NCI-H1436 (cell line): ENCODE results near the gene STPG4.
"Not testable (repeated sequence)": the region's sequence is repeated elsewhere in the genome, so short reads cannot be mapped to it uniquely, and the experiment has no call there.

Experiments
- DNase-seq: peaks from one replicate; lab custom pipeline; 2025; lab: John Stamatoyannopoulos, UW

STPG4 gene, protein sequence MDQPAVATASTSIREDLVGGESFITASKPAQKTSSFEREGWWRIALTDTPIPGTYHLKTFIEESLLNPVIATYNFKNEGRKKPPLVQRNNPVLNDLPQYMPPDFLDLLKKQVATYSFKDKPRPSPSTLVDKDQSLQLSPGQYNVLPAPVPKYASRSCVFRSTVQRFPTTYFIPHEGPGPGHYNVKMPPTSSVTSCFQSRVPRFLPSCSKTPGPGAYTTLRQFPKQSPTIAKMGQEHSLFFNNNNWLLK

DNA sequence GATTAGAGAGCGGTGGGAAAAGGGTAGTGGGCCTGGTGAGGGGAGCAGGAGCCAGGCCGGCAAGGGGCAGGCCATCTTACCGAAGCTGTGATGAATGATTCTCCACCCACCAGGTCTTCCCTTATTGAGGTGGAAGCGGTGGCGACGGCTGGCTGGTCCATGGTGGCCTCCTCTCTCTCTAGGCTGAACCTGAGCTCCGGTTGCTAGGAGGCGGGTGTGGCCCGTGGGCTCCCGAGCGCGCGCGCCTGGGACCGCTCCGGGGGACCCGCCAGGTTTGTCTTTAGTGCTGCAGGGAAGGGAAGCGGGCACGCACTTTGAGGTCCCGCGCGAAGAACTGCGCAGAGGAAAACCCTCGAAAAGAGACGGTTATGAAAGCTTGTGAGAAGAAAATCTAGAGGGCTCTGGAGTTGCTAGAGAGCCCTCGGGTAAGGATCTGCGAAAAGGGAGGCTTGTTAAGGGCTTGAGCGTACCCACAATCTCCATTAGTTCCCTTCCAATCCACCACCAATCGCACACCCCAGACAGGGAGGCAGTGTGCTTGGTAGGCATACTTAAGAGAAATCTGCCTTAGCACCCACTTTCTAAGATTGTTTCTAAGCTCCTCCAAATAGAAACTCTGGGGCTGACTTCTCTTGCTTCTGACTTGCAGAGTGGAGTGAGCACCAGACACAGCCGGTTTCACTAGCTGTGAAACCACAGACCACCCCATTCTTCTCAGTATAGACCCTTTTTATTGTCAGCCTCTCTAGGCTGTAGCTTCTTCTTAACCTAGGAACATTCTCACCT lies at the start of gene STPG4:
Gene STPG4, minus strand, starts transcription at position 218 of the 786 bp plus-strand sequence. Its CDS starts 57 bp downstream, at position 161.
- DNase-seq, result no peak

DNA sequence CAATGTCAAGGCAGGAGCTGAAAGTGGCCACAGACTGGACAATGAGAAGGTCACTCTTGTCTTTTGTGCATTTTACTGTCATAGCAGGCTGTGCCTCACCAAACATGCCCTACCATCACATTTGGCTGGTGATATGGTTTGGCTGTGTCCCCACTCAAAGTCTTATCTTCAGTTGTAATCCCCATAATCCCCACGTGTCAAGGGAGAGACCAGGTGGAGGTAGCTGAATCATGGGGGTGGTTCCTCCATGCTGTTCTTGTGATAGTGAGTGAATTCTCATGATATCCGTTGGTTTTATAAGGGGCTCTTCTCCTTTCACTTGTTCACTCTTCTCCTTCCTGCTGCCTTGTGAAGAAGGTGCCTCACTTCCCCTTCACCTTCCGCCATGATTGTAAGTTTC lies 49.6 kb upstream of the STPG4 start:
- DNase-seq, result no peak

DNA sequence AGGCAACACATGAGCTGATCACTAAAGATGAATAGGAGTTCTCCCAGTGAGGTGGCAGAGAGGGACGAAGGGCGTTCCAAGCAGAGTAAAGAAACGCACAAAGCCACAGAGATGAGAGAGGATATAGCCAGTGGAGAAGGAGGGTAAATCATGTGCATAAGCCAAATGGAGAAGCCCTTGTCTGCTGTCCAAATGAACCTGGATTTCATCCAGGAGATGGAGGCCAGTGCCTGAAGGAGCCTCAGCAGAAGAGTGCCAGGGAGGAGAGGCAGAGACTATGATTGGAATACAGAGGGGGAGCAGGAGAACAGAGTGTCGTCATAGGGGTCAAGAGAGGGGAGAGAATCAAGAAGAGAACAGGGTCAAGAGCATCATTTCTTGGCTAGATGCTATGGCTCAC lies 48.9 kb upstream of the STPG4 start:
- no peak for DNase-seq

DNA sequence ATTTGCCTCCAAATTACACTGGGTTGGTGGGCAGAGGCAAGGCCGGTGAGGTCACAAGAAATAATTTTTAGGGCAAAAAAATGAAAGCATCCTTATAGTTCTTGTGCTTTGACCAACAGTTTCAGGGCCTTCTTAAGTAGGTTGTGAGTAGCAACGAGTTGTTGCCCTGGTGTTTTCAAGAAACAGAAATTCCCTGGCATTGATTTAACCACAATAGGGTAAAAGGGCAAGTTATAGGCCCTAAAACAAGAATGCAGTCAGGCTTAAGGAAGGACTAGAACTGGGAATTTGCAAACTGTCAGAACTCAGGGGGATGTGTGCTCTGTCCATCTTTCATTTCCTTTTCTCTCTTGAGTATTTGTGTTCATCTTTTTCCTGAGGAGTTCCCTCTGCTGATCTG lies 46.1 kb upstream of the STPG4 start:
- no peak for DNase-seq

DNA sequence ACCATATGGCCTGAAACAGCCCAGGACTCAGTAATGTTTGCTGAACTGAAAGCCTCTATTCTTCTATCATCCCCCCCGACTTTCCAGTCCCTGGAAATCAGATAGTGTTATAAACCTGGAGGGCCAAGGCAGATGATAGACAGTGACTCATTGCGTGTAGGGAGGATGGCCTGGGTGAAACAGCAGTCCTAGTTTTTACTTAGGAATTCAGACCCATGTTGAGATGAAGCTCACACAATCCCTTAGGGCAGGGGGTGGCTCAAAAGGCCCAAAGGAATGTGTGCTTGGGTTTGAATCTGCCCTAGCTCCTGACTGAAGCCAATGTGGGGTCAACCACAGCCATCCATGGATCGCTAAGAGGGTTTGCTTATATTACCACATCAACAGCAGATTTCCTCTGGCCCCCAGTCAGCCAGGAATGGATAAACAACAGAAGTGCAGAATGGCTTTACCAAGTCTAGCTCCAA lies 43.9 kb upstream of the STPG4 start:
- DNase-seq, result no peak

DNA sequence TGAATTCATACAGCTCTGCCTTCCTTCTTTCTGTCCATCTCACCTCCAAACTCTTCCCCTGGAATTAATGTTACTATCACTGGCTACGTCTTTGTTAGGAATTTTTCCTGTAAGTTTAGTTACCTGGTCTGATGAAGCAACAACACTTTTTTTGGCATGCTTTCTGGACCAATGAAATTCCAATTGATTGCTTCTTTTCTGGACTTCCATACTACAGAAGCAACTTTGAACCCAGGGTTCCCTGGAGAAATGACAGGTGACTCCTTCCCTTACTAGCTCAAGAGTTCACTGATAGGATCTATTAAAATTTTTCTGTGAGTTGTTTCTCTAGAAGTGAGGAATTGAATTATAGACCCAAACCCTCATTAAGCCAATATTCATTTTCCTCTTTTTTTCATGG lies 41.4 kb upstream of the STPG4 start:
- no peak for DNase-seq

DNA sequence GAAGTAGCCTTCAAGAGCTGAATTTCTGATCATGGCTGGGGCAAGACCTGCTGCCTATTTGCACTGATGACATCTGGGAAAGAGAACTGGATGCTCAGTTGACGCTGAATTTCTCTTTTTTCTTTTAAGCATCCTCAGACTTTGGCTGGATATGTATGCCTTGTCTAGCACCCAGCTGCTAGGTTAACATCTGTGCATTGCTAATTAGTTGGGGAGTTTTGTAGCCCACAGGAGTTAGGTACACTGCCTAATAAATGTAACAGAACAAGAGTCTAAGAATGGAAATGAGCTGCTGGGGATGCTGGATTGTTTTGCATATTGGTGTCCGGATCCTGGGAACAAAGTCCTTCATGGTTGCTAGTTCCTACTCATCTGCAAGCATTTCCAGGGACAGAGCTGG lies 40.9 kb upstream of the STPG4 start:
- no peak for DNase-seq

DNA sequence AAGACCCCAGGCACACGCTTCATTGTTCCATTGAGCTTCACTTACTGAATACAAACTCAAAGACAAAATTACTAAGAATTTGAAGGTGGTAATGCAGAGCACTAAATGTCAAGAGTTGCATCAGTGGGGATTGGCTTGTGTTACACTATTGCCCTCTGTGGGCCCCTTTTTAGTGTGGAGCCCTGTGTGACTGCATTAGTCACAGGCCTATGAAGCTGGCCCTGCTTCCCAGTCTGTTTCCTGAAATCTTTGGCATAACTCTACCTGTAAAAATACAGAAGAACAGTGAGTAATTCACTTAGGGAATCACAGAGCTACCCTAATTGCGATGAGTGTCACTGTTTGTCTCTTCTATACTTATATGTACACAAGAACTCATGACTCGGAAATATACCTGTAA lies 40.0 kb upstream of the STPG4 start:
- DNase-seq, result no peak

DNA sequence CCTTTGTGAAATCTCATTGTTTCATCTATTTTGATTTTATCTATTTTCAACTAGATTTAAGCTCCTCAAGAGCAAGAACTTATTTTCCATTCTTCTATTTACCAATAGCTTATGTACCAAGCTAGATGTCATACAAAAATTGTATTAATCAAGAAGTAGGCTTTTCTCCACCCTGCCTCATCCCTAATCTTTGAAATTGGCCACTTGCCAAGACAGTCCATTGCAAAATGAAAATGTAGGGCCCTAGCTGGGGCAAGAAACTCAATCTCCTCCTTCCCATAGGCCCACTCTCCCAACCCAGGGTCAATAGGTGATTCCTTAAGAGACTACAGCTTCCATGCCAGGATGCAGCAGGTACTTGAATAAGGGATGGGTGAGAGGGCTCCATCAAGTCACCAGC lies 39.3 kb upstream of the STPG4 start:
- DNase-seq, result no peak

DNA sequence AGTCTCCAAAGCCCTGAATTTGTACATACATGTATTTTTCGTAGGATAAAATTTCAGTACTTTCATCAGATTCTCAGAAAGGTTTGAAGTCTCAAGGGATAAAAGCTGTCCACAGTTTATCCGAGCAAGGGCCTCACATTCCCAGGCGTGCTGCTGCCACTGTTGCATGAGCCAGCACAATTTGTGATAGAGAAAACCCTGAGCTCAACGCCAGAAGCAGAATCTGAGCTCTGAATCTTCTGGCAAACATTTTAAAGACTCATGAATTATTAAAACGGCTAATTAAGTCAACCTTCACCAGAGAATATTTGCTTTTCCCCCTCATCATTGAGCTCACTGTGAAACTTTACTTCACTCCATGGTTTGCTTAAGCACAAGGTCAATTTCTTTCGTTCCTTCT lies 38.5 kb upstream of the STPG4 start:
- DNase-seq, result no peak

DNA sequence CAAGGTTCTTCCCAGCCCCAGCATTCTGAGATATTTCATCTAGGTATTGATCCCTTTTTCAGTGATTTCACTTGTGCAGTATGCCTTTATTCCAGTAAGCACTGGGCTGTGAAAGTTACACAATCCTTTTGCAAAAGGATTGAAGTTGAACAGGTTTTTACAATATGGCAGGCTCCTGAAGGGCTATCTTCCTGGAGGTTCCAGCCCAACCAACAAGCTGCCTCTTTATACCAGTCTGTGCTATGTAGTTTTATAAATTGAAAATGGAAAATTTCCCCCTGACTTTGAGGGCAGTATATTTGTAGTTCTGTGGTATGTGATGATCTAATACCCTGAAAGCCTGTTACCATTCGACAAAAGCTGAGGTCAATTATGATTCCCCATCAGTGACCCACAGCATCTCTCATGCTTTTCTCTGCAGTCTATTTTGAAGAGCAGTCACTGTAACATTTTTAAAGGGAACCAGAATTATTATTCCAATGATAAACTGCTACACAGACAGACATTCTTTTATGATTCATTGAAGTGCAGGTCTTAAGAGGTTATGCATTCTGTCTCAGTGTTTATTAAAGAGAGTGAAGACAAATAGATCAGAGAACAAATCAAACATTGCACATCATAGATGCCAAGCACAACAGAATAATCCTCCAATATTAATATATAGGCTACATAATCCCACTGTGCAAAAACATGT lies 35.2 kb upstream of the STPG4 start:
- DNase-seq, result no peak

DNA sequence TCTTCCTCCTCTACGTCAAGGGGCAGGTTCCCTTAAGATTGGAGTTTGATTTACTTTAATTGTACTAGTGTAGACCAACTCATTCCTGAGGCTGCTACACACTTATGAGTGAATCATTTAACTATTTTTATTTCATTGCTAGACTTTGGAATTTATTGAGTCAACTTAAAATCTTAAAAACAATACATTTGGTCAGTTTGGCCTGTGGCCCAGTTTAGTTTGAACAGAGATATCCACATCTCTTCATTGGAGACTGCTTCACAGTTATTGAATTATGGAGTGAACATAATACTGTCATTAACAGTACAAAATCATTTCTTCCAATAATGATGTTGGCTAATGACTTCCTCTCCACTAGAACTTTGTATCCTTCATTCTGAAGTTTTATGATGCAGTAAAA lies 34.5 kb upstream of the STPG4 start:
- DNase-seq, result no peak

DNA sequence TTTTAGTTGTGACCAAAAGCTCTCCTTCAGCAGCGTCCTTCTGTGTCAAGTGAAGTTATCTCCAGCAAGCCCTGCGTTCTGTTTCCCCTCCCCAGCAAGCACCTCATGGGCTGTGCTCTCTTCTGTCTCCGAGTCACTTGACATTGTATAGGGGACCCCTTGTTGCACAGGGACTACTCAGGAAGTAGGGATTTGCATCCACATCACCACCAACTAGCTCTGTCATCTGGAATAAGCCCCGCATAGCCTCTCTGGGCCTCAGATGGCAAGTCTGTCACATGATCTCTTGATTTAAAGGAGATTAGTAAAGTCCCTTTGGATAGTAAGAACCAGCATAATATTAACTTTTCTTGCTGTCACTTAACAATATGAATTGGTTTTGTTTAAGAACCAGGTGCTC lies 32.0 kb upstream of the STPG4 start:
- DNase-seq, result no peak

DNA sequence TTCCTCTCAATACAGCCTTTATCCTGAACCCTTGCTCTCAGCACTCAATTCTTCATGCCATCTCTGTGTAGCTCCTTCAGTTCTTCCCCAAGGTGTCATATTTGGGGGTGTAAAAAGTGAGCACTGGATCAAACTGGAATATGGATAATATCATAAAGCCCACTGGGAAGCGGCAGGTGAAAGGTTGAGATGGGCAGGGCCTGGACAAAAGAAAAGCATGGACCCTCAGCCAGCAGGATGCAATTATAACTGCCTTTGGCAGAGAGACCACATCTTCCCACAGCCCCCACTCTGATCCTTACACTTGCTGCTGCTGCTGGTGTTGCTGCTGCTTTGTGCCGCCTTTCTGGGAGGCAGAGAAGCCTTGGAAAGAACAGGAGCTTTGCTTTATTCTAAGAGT lies 31.2 kb upstream of the STPG4 start:
- DNase-seq, result no peak

DNA sequence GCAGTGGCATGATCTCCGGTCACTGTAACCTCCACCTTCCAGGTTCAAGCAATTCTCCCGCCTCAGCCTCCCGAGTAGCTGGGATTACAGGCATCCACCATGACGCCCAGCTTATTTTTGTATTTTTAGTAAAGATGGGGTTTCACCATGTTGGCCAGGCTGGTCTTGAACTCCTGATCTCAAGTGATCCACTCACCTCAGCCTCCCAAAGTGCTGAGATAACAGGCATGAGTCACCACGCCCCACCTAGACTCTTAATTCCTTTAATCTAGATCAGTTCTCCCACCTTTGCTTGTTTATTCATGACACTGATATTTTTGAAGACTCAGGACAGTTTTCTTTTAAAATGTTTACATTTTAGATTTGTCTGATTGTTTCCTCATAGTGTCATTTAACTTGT lies 30.0 kb upstream of the STPG4 start:
- DNase-seq, result not testable (repeated sequence)

DNA sequence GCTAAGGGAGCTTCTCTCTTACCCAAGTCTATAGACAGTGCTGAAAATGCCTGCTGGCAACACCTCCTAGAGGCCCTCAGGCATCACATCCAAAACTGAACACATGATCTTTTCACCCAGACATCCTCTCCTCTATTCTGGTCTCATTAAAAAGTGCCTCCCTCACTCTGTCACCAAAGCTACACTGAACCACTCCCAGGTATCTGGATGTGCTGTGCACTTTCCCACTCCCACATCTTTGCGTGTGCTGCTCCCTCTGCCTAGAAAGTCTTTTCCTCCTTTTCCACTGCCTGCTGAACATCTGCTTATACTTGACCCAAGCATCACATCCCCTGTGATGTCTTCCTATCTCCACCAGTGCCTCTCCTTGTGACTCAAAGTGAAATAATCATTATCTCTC lies 26.1 kb upstream of the STPG4 start:
- no peak for DNase-seq

DNA sequence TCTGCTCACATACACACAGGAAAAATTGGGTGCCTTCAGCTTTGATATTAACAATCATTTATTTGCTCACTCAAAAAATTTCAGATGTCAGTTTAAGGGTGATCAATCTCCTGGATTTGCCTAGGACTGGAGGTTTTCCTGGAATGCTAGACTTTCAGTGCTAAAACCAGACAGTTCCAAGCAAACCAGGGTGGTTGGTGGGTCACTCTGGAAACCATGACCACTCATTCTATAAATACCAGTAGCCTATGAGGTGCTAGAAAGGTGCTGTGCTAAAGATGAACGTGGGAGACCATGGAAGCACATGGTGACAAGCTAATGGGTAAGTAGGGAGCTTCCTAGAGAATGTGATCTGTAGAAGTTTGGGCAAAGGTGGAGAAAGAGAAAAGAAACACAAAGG lies 25.4 kb upstream of the STPG4 start:
- no peak for DNase-seq

DNA sequence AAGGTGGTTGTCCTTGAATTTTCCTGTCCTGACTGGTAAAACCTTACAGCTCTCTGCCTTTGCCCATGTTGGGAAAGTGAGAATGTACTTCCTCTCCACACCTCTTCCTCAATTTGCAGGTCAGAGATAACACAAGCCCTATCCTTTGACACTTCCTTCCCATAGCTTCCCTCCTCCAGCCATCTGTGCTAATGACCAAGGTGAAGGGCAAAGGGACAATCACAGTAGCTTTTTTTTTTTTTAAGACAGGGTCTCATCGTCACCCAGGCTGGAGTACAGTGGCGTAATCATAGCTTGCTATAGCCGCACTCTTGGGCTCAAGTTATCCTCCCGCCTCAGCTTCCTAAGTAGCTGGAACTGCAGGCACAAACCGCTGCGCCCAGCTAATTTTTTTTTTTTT lies 24.3 kb upstream of the STPG4 start:
- DNase-seq, result no peak

DNA sequence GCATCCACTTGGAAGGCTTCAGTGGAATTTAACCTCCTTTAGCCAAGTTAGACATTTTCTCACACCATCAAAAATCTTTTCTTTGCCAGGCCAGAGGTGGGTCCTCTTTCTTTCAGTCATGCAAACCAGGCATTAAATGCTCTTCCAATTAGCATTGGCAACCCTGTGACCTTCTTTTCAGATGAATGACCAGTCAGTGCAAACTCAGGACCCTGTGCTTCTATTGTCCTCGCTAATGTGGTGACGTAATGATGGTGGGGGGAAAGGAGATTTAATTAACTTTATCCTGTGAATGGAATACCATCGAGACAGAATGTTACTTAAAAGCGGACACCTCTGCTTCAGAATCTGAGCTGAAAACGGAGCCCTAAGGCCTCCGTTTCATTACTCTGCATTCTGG lies 23.2 kb upstream of the STPG4 start:
- no peak for DNase-seq

DNA sequence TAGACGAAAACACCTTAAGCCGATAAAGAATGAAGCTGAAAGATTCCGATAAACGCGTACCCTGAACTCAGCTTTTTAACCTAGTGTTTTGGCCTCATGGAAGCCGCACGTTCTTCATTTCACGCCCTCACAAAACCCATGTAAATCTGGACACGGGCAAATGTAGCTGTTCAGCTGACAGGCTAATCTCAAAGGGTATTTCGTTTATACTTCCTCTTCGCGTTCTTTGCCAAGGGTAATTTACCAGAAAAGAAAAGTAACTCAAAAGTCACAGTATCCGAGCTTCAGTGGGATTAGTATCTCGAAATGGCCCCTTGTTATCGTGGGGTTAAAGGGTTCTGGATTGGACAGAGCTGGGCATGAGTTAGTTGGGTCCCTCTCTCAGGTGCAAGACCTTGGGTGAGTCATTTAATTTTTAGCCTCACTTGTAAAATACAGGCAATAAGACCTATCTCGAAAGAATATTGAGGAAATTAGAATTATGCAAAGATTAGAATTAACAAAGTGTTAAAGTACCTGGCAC lies 22.0 kb upstream of the STPG4 start:
- no peak for DNase-seq

DNA sequence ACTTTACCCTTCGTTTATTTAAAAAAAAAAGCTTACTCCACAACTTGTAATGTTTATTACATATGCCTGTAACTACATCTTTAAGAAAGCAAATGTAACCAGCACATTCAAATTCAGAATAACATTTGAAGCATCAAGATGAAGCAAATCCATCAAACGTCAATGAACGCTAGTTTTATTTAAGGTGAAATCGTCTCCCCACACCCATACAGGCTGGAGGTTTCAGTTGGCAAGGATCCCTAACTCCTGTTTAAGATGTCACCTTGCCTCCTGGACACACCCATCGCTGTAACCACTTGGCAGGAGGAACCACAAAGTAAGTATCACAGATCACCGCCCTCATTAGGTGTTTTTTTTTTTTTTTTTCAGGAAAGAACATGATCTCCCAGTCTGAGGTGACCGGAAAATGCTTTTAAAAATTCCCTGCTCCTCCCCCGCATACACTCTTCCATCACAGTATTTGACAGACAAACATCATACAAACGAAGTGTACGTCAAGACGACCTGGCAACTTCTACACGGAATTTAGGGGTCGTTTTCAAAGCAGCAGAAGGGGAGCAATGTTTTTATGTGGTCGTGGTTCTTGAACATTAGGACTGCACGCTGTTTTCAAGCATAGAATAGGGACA lies 19.7 kb upstream of the STPG4 start:
- DNase-seq, result peak; percentile 38

DNA sequence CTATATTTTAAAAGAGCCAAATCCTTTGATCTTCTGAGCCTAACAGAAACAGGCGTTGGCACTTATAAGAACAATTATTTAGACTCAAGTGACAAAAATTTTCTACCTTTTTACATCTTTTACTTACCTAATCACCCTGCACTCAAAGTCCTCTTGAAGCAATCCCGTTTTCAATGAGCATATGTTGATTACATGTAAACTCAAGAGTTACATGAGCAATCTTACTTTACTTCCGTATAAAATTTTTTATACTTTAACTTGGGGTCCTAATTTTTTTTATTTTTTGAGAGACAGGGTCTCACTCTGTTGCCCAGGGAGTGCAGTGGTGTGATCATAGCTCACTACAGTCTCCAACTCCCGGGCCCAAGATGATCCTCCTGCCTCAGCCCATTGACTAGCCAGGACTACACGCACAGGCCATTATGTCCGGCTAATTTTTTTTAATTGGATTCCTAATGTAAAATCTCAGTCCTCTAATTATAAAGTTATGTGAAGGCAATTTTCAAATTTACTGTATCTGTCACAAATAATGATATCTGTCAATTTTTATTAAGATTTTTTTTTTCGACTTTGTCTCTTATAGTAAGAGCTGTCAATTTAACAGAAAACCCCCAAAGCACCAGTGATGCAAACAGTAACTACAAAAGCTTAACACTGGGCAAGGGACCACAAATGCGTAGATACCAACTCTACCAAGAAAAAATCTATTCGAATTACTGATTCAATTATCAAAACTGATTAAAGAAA lies 19.1 kb upstream of the STPG4 start:
- no peak for DNase-seq
